Measurements from ENCODE around the gene LRRC4C. TPM values are rescaled to one million over a fixed set of nuclear protein-coding genes. Genes with fewer than 3 reads are reported as not detected.

The LRRC4C gene
- total RNA-seq, 1 experiment from 2014 or later = not detected

- ATAC-seq = no peak
- no peaks in the 10 kb centered on the region for H3K36me3 ChIP-seq (ENCODE audit: low read depth, low read length)
- no peaks in the 10 kb centered on the region for H3K9me2 ChIP-seq (replicated peaks; ENCODE audit: low read length)
- POLR2A ChIA-PET (ENCODE audit: unreplicated experiment) = no interaction called here
- no TSS peak for BruUV-seq (replicated peaks)
- no peaks in the 10 kb centered on the region for H4K20me1 ChIP-seq (ENCODE audit: low read length)
- no peaks in the 10 kb centered on the region for H3K9me3 ChIP-seq (ENCODE audit: low read length)
- no peak for DNase-seq
- H3K9ac ChIP-seq (ENCODE audit: low read length) = no peak overlapping the region
- no peak overlapping the region for H2AFZ ChIP-seq (ENCODE audit: low read length)
- H3F3A ChIP-seq (ENCODE audit: low read length, unreplicated experiment) = no peaks in the 10 kb centered on the region
- no peak overlapping the region for H3K4me2 ChIP-seq (ENCODE audit: low read length)
- H3K4me3 ChIP-seq (ENCODE audit: low read length) = no peak overlapping the region
- H3K79me2 ChIP-seq (ENCODE audit: low read length) = no peaks in the 10 kb centered on the region
- no peak overlapping the region for H3K27ac ChIP-seq (ENCODE audit: low read length)
- H3K27me3 ChIP-seq (ENCODE audit: low read length) = no peaks in the 10 kb centered on the region
- no peaks in the 10 kb centered on the region for H3K4me1 ChIP-seq (ENCODE audit: insufficient read depth, low read length)
- intact Hi-C loops (cut with micrococcal nuclease) = no loop called here
- no peak for TF ChIP-seq CTCF (conservative IDR thresholded peaks at IDR 0.05; ENCODE audit: low read depth, low read length)
- no peak for TF ChIP-seq EZH2 (IDR thresholded peaks at IDR 0.05; ENCODE audit: low read length, unreplicated experiment)
- TF ChIP-seq EZH2phosphoT487 (IDR thresholded peaks at IDR 0.05; ENCODE audit: borderline replicate concordance, low read length) = no peak
- CTCF ChIA-PET = no interaction called here
Observed at GRCh38 chr11:40508303-40508702, 951.1 kb downstream of the LRRC4C start.

- ChIA-PET POLR2A (ENCODE audit: unreplicated experiment) (no interaction called here), CTCF (no interaction called here)
- H3K79me2 ChIP-seq (ENCODE audit: low read length) = no peaks in the 10 kb centered on the region
- no peak for ATAC-seq
- H3K4me3 ChIP-seq (ENCODE audit: low read length) = no peak overlapping the region
- no peak overlapping the region for H3K9ac ChIP-seq (ENCODE audit: low read length)
- no peaks in the 10 kb centered on the region for H3K36me3 ChIP-seq (ENCODE audit: low read depth, low read length)
- no peak overlapping the region for H3K4me2 ChIP-seq (ENCODE audit: low read length)
- no peaks in the 10 kb centered on the region for H3K9me2 ChIP-seq (replicated peaks; ENCODE audit: low read length)
- H3K9me3 ChIP-seq (ENCODE audit: low read length) = no peaks in the 10 kb centered on the region
- intact Hi-C loops (cut with micrococcal nuclease) = no loop called here
- no peaks in the 10 kb centered on the region for H3F3A ChIP-seq (ENCODE audit: low read length, unreplicated experiment)
- TF ChIP-seq CTCF (conservative IDR thresholded peaks at IDR 0.05; ENCODE audit: low read depth, low read length) = no peak
- no peak for TF ChIP-seq EZH2 (IDR thresholded peaks at IDR 0.05; ENCODE audit: low read length, unreplicated experiment)
- TF ChIP-seq EZH2phosphoT487 (IDR thresholded peaks at IDR 0.05; ENCODE audit: borderline replicate concordance, low read length) = no peak
- H3K27ac ChIP-seq (ENCODE audit: low read length) = no peak overlapping the region
- BruUV-seq (replicated peaks) = no TSS peak
- no peaks in the 10 kb centered on the region for H3K4me1 ChIP-seq (ENCODE audit: insufficient read depth, low read length)
- H3K27me3 ChIP-seq (ENCODE audit: low read length) = no peaks in the 10 kb centered on the region
- no peaks in the 10 kb centered on the region for H4K20me1 ChIP-seq (ENCODE audit: low read length)
- H2AFZ ChIP-seq (ENCODE audit: low read length) = no peak overlapping the region
- DNase-seq = no peak
Observed at GRCh38 chr11:40506226-40506625, 953.2 kb downstream of the LRRC4C start.

GRCh38 chr11:40491341-40491740, 968.1 kb downstream of the LRRC4C start:
- CTCF ChIA-PET = no interaction called here

More at GRCh38 chr11:40491341-40491740, 968.1 kb downstream of the LRRC4C start:
- TF ChIP-seq CTCF (conservative IDR thresholded peaks at IDR 0.05; ENCODE audit: low read depth, low read length) = no peak
- TF ChIP-seq EZH2 (IDR thresholded peaks at IDR 0.05; ENCODE audit: low read length, unreplicated experiment) = no peak
- no peak for TF ChIP-seq EZH2phosphoT487 (IDR thresholded peaks at IDR 0.05; ENCODE audit: borderline replicate concordance, low read length)
- Histone ChIP-seq H3K27ac (ENCODE audit: low read length) (no peak overlapping the region), H3F3A (ENCODE audit: low read length, unreplicated experiment) (no peaks in the 10 kb centered on the region), H3K79me2 (ENCODE audit: low read length) (no peaks in the 10 kb centered on the region), H3K4me3 (ENCODE audit: low read length) (no peak overlapping the region), H2AFZ (ENCODE audit: low read length) (no peak overlapping the region), H3K36me3 (ENCODE audit: low read depth, low read length) (no peaks in the 10 kb centered on the region), H3K9me3 (ENCODE audit: low read length) (0 out of 2 replicates have a peak, but pooled peaks cover 2% of the 10 kb centered on the region), H3K9me2 (replicated peaks; ENCODE audit: low read length) (no peaks in the 10 kb centered on the region), H3K4me1 (ENCODE audit: insufficient read depth, low read length) (no peaks in the 10 kb centered on the region), H3K27me3 (ENCODE audit: low read length) (no peaks in the 10 kb centered on the region), H3K4me2 (ENCODE audit: low read length) (no peak overlapping the region), H3K9ac (ENCODE audit: low read length) (no peak overlapping the region), H4K20me1 (ENCODE audit: low read length) (no peaks in the 10 kb centered on the region)
- DNase-seq (no peak), ATAC-seq (no peak)
- intact Hi-C loops (cut with micrococcal nuclease) = no loop called here
- BruUV-seq (replicated peaks) = no TSS peak
- POLR2A ChIA-PET (ENCODE audit: unreplicated experiment) = interaction anchor here (0.6 kb wide), 1 partner anchor 571 kb away, joined by 3 read pairs; no protein-coding TSS in a partner anchor
